ENCODE measurements around the gene PCBD2.

Gene PCBD2

GRCh38 chr5:134967607-134968006 is 62.7 kb downstream of the PCBD2 start, which contains the start of gene CATSPER3:
CATSPER3 (plus strand) TSS chr5:134967907; CDS start chr5:134967992, 85 bp downstream.
- CTCF ChIA-PET, result no interaction called here
- POLR2A ChIA-PET, result no interaction called here
- DNase-seq (ENCODE audit: extremely low spot score), result no peak
- TF ChIP-seq CTCF (IDR thresholded peaks at IDR 0.05; ENCODE audit: control extremely low read depth, extremely low read depth, low read depth, missing control alignments), result no peak

GRCh38 chr5:134968055-134968454 is 63.1 kb downstream of the PCBD2 start:
- DNase-seq (ENCODE audit: extremely low spot score), result no peak
- no peak for TF ChIP-seq CTCF (IDR thresholded peaks at IDR 0.05; ENCODE audit: control extremely low read depth, extremely low read depth, low read depth, missing control alignments)
- CTCF ChIA-PET, result no interaction called here
- POLR2A ChIA-PET, result no interaction called here

- no peak for TF ChIP-seq CTCF (IDR thresholded peaks at IDR 0.05; ENCODE audit: control extremely low read depth, extremely low read depth, low read depth, missing control alignments)
- no peak for DNase-seq (ENCODE audit: extremely low spot score)
- CTCF ChIA-PET, result no interaction called here
These were observed 64.2 kb downstream of the PCBD2 start for GRCh38 chr5:134969166-134969565.

GRCh38 chr5:134975078-134975715 is 70.3 kb downstream of the PCBD2 start:
- ChIA-PET CTCF (interaction anchor here (1.1 kb wide), 1 partner anchor 11 kb away, joined by 3 read pairs; no protein-coding TSS in a partner anchor), POLR2A (no interaction called here)
- no peak for DNase-seq (ENCODE audit: extremely low spot score)
- no peak for TF ChIP-seq CTCF (IDR thresholded peaks at IDR 0.05; ENCODE audit: control extremely low read depth, extremely low read depth, low read depth, missing control alignments)

More at GRCh38 chr5:134969166-134969565, 64.2 kb downstream of the PCBD2 start:
- POLR2A ChIA-PET, result no interaction called here

GRCh38 chr5:134975843-134976242 is 70.9 kb downstream of the PCBD2 start:
- ChIA-PET POLR2A (no interaction called here), CTCF (interaction anchor here (1.1 to 1.7 kb wide), 2 partner anchors 10 to 11 kb away, joined by 3 to 4 read pairs; no protein-coding TSS in a partner anchor)
- no peak for TF ChIP-seq CTCF (IDR thresholded peaks at IDR 0.05; ENCODE audit: control extremely low read depth, extremely low read depth, low read depth, missing control alignments)
- no peak for DNase-seq (ENCODE audit: extremely low spot score)

- ChIA-PET CTCF (interaction anchor here (1.7 kb wide), 1 partner anchor 10 kb away, joined by 4 read pairs; no protein-coding TSS in a partner anchor), POLR2A (no interaction called here)
- no peak for DNase-seq (ENCODE audit: extremely low spot score)
- TF ChIP-seq CTCF (IDR thresholded peaks at IDR 0.05; ENCODE audit: control extremely low read depth, extremely low read depth, low read depth, missing control alignments), result no peak
These were observed 71.9 kb downstream of the PCBD2 start for GRCh38 chr5:134976841-134977240.

All from GM10248 (cell line).